Liver (tissue), 3 donors: ENCODE data around the gene COX19.

ENCODE experiments used
- CTCF ChIP-seq: fragments of 150-350 bp; IDR thresholded peaks from 2 replicates; pipeline ENCODE4 v1.5.1; 2017; ENCODE audit warnings: improper control_type of control experiment, low read depth, low read length; ENCODE audit not compliant: missing input control
- EGR1 ChIP-seq, 2 donors: IDR thresholded peaks; 2 replicates each; pipeline ENCODE4 v1.6.1; 2016 to 2018; ENCODE audit warnings: antibody characterized with exemption in 2 of 2, low read depth in 2 of 2
- GABPA ChIP-seq, 2 donors: IDR thresholded peaks in 1 of 2; conservative IDR thresholded peaks in 1 of 2; 2 replicates each; pipeline ENCODE4 v1.6.1; 2016; ENCODE audit warnings: antibody characterized with exemption in 2 of 2, mild to moderate bottlenecking in 1 of 2, moderate library complexity in 1 of 2
- HNF4G ChIP-seq: IDR thresholded peaks from 2 replicates; pipeline ENCODE4 v1.6.1; 2016; ENCODE audit warnings: antibody characterized with exemption
- JUND ChIP-seq, 2 donors: IDR thresholded peaks; 2 replicates each; pipeline ENCODE4 v1.6.1; 2016; ENCODE audit warnings: antibody characterized with exemption in 2 of 2
- MAX ChIP-seq: IDR thresholded peaks from 2 replicates; pipeline ENCODE4 v1.6.1; 2016; ENCODE audit warnings: antibody characterized with exemption
- RAD21 ChIP-seq, 2 donors: IDR thresholded peaks; 2 replicates each; pipeline ENCODE4 v1.6.1; 2016; ENCODE audit warnings: antibody characterized with exemption in 2 of 2, mild to moderate bottlenecking in 2 of 2
- SP1 ChIP-seq: IDR thresholded peaks from 2 replicates; pipeline ENCODE4 v1.6.1; 2018; ENCODE audit warnings: antibody characterized with exemption, mild to moderate bottlenecking
- TAF1 ChIP-seq: conservative IDR thresholded peaks from 2 replicates; pipeline ENCODE4 v1.6.1; 2016; ENCODE audit warnings: antibody characterized with exemption, mild to moderate bottlenecking
- YY1 ChIP-seq: IDR thresholded peaks from 2 replicates; pipeline ENCODE4 v1.6.1; 2016; ENCODE audit warnings: antibody characterized with exemption, mild to moderate bottlenecking
- ZBTB33 ChIP-seq: IDR thresholded peaks from 2 replicates; pipeline ENCODE4 v1.6.1; 2016; ENCODE audit warnings: antibody characterized with exemption
- TF ChIP-seq, protein P1 (sequence below): IDR thresholded peaks from 2 replicates; pipeline ENCODE4 v1.6.1; 2016; ENCODE audit warnings: antibody characterized with exemption, mild to moderate bottlenecking
- donor health status: healthy.
- donor health status: healthy.

DNA sequence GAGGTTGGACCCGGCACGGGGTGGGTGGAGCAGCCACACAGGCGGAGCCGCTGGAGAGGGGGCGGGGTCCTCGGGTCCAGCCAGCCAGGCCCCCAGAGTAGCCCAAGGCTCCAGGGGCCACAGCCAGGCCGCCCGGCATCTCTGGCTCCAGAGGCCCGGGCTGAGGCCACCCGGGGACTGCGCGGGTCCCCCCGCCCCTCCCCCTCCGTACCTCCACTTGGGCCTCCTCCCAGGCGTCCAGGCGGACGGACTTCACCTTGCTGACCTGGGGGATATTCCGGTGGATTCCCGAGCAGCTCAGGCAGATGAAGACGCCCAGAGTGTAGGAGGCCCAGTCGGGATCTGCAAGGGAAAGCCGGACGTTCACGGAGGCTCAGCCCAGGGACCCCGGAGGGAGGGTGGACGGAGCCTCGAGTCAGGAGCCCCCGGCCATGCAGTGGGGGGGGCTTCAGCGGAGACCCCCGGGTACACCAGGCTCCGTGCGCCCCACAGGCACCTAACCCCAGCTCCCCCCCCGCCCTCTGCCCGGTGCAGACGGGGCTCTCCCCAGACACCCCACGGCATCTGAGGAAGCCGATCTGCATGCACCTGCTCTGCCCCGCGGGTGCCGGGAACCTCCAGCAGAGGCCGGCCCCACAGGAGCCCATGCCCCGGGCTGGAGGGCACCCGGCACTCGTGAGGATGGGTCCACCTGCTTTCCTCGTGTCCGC, 40.0 kb downstream of the COX19 start:
- TF ChIP-seq GABPA (IDR thresholded peaks at IDR 0.05 in 1 of 2, conservative IDR thresholded peaks at IDR 0.05 in 1 of 2) (no peak), CTCF (no peak), TAF1 (no peak), EGR1 (IDR thresholded peaks at IDR 0.05; ENCODE audit: low read depth in 2 of 2) (no peak), ZBTB33 (no peak), SP1 (no peak), JUND (IDR thresholded peaks at IDR 0.05) (no peak), RAD21 (IDR thresholded peaks at IDR 0.05) (no peak), HNF4G (no peak), MAX (no peak), YY1 (no peak)
- TF ChIP-seq, protein P1, sequence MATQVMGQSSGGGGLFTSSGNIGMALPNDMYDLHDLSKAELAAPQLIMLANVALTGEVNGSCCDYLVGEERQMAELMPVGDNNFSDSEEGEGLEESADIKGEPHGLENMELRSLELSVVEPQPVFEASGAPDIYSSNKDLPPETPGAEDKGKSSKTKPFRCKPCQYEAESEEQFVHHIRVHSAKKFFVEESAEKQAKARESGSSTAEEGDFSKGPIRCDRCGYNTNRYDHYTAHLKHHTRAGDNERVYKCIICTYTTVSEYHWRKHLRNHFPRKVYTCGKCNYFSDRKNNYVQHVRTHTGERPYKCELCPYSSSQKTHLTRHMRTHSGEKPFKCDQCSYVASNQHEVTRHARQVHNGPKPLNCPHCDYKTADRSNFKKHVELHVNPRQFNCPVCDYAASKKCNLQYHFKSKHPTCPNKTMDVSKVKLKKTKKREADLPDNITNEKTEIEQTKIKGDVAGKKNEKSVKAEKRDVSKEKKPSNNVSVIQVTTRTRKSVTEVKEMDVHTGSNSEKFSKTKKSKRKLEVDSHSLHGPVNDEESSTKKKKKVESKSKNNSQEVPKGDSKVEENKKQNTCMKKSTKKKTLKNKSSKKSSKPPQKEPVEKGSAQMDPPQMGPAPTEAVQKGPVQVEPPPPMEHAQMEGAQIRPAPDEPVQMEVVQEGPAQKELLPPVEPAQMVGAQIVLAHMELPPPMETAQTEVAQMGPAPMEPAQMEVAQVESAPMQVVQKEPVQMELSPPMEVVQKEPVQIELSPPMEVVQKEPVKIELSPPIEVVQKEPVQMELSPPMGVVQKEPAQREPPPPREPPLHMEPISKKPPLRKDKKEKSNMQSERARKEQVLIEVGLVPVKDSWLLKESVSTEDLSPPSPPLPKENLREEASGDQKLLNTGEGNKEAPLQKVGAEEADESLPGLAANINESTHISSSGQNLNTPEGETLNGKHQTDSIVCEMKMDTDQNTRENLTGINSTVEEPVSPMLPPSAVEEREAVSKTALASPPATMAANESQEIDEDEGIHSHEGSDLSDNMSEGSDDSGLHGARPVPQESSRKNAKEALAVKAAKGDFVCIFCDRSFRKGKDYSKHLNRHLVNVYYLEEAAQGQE, result no peak
